ENCODE data around the gene ANKRD28.
A peak's percentile ranks its signal among the peaks of the same experiment; 100 is the strongest.
"Not testable (repeated sequence)": the region's sequence is repeated elsewhere in the genome, so short reads cannot be mapped to it uniquely, and the experiment has no call there.

The ANKRD28 gene

GRCh38 chr3:15815696-15816095 lies 17.9 kb upstream of the ANKRD28 start:
- no peak overlapping the region for H3K27ac ChIP-seq
- TF ChIP-seq ZFX (IDR thresholded peaks at IDR 0.05): no peak
- peak; percentile 55 for TF ChIP-seq CTCF (conservative IDR thresholded peaks at IDR 0.05)

- not testable (repeated sequence) for H3K27ac ChIP-seq
Observed at GRCh38 chr3:15813079-15813478, 15.3 kb upstream of the ANKRD28 start.

GRCh38 chr3:15812183-15812582 lies 14.4 kb upstream of the ANKRD28 start:
- H3K27ac ChIP-seq: no peak overlapping the region
- peak; percentile 68 for TF ChIP-seq CTCF (conservative IDR thresholded peaks at IDR 0.05)
- no peak for TF ChIP-seq ZFX (IDR thresholded peaks at IDR 0.05)

- H3K27ac ChIP-seq: no peak overlapping the region
- TF ChIP-seq ZFX (IDR thresholded peaks at IDR 0.05): no peak
- no peak for TF ChIP-seq CTCF (conservative IDR thresholded peaks at IDR 0.05)
Observed at GRCh38 chr3:15810702-15811101, 12.9 kb upstream of the ANKRD28 start.

GRCh38 chr3:15809313-15809712 lies 11.5 kb upstream of the ANKRD28 start:
- H3K27ac ChIP-seq: no peak overlapping the region
- TF ChIP-seq CTCF (conservative IDR thresholded peaks at IDR 0.05) (no peak), ZFX (IDR thresholded peaks at IDR 0.05) (no peak)

- TF ChIP-seq ZFX (IDR thresholded peaks at IDR 0.05) (no peak), CTCF (conservative IDR thresholded peaks at IDR 0.05) (no peak)
- no peak overlapping the region for H3K27ac ChIP-seq
Observed at GRCh38 chr3:15808679-15809310, 11.0 kb upstream of the ANKRD28 start.

GRCh38 chr3:15805756-15806266 lies 8.0 kb upstream of the ANKRD28 start:
- no peak overlapping the region for H3K27ac ChIP-seq

More at GRCh38 chr3:15805756-15806266, 8.0 kb upstream of the ANKRD28 start:
- TF ChIP-seq CTCF (conservative IDR thresholded peaks at IDR 0.05) (no peak), ZFX (IDR thresholded peaks at IDR 0.05) (no peak)

Data from C4-2B (cell line).